DOHH2 (cell line): ENCODE measurements around the gene AKAP13.

Source experiments
- EZH2phosphoT487 ChIP-seq: fragments of 200-600 bp; sonication (generic); IDR thresholded peaks from 2 replicates; pipeline ENCODE4 v1.6.1; 2017; ENCODE audit warnings: borderline replicate concordance, mild to moderate bottlenecking, antibody characterized with exemption, low read length, moderate library complexity, mixed read lengths
- TF ChIP-seq, protein P1 (sequence below): fragments of 200-600 bp; sonication (generic); IDR thresholded peaks from one replicate; pipeline ENCODE4 v1.5.1; 2014; ENCODE audit warnings: antibody characterized with exemption, mild to moderate bottlenecking, low read depth, low read length; ENCODE audit not compliant: poor library complexity, severe bottlenecking

DNA sequence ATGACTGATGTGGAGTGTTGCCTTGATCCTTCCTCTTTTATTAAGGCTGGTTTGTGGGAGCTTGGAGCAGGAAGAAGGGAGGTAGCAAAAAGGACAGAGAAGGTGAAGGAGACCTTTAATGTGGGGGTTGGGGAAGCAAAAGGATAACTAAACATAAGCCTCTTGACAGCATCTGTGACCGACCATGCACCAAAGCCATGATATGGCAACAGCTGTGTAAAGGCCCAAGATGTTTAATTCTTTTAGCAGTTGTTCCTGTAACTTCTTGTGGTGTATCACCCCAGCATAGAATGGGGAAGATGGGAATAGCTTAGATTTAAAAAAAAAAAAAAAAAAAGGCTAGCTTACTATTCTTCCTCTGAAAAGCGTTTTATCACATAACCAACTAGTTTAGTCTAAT is 219.6 kb downstream of the AKAP13 start:
- TF ChIP-seq, protein P1, sequence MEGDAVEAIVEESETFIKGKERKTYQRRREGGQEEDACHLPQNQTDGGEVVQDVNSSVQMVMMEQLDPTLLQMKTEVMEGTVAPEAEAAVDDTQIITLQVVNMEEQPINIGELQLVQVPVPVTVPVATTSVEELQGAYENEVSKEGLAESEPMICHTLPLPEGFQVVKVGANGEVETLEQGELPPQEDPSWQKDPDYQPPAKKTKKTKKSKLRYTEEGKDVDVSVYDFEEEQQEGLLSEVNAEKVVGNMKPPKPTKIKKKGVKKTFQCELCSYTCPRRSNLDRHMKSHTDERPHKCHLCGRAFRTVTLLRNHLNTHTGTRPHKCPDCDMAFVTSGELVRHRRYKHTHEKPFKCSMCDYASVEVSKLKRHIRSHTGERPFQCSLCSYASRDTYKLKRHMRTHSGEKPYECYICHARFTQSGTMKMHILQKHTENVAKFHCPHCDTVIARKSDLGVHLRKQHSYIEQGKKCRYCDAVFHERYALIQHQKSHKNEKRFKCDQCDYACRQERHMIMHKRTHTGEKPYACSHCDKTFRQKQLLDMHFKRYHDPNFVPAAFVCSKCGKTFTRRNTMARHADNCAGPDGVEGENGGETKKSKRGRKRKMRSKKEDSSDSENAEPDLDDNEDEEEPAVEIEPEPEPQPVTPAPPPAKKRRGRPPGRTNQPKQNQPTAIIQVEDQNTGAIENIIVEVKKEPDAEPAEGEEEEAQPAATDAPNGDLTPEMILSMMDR: no peak
- no peak for TF ChIP-seq EZH2phosphoT487
